GM10248 (cell line): ENCODE results near the gene PRRT3.

ENCODE experiments used
- CTCF ChIA-PET: fragments of 300-600 bp; sonication (Branson Sonifier 250); formaldehyde crosslinking; extraction: SDS; loops from one replicate; lab custom pipeline; 2021; ENCODE audit warnings: antibody characterized with exemption; lab: Yijun Ruan, JAX
- POLR2A ChIA-PET: fragments of 350-650 bp; sonication (Branson Sonifier 250); formaldehyde crosslinking; extraction: SDS; loops from one replicate; lab custom pipeline; 2020; ENCODE audit warnings: antibody characterized with exemption; lab: Yijun Ruan, JAX
- DNase-seq: peaks from one replicate; pipeline ENCODE4 v3.0.0; 2012; ENCODE audit errors: extremely low spot score
- TF ChIP-seq, protein P1 (sequence below): IDR thresholded peaks from 2 replicates; pipeline ENCODE4 v1.5.1; 2012; ENCODE audit warnings: mild to moderate bottlenecking, low read depth; ENCODE audit errors: extremely low read depth, missing control alignments, control extremely low read depth

Gene PRRT3

DNA sequence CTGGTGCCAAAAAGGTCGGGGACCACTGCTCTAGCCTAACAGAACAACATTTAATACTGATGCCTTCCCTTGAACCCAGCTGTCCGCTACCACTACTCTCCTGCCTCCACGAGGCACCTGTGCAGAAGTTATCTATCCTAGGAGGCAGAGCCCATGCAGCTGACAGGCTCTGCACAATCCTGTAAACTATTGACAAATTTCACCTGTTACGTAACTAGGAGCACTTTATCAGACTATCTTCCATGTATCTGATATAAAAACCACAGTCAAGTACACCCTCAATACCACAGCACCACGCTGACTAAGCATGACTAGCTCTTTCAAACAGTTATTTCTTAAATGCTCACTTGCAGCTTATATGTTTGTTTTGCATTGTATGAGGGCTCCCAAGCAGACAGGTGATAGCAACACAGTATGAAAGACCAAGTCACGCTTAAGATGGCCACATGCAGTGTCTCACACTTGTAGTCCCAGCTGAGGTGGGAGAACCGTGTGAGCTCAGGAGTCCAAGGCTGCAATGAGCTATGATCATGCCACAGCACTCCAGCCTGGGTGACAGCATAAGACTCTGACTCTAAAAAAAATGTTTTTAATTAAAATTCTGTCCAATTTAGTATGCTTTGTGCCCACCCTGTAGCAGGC lies 39.8 kb downstream of the PRRT3 start:
- POLR2A ChIA-PET: no interaction called here
- TF ChIP-seq, protein P1, sequence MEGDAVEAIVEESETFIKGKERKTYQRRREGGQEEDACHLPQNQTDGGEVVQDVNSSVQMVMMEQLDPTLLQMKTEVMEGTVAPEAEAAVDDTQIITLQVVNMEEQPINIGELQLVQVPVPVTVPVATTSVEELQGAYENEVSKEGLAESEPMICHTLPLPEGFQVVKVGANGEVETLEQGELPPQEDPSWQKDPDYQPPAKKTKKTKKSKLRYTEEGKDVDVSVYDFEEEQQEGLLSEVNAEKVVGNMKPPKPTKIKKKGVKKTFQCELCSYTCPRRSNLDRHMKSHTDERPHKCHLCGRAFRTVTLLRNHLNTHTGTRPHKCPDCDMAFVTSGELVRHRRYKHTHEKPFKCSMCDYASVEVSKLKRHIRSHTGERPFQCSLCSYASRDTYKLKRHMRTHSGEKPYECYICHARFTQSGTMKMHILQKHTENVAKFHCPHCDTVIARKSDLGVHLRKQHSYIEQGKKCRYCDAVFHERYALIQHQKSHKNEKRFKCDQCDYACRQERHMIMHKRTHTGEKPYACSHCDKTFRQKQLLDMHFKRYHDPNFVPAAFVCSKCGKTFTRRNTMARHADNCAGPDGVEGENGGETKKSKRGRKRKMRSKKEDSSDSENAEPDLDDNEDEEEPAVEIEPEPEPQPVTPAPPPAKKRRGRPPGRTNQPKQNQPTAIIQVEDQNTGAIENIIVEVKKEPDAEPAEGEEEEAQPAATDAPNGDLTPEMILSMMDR: no peak
- CTCF ChIA-PET: interaction anchor here (1.0 to 4.6 kb wide), 7 partner anchors 9 to 409 kb away, joined by 3 to 41 read pairs (median 6); partner anchors contain the start of genes CRELD1 and IL17RE
- DNase-seq: no peak

DNA sequence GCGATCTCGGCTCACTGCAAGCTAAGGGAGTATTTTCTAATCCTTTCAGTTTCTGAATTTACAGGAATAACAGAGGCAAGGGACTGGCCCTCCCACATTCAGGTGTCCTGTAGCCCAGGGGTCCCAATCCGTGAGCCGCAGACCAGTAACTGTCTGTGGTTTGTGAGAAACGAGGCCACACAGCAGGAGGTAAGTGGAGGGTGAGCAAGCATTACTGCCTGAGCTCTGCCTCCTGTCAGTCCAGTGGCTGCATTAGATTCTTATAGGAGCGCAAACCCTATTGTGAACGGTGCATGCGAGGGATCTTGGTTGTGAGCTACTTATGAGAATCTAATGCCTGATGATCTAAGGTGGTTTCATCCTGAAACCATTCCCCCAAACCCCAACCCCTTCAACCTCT lies 40.3 kb downstream of the PRRT3 start:
- TF ChIP-seq, protein P1: no peak
- no peak for DNase-seq
- ChIA-PET POLR2A (no interaction called here), CTCF (interaction anchor here (1.0 to 4.6 kb wide), 9 partner anchors 9 to 408 kb away, joined by 3 to 41 read pairs (median 5); partner anchors contain the start of genes CRELD1 and IL17RE)

DNA sequence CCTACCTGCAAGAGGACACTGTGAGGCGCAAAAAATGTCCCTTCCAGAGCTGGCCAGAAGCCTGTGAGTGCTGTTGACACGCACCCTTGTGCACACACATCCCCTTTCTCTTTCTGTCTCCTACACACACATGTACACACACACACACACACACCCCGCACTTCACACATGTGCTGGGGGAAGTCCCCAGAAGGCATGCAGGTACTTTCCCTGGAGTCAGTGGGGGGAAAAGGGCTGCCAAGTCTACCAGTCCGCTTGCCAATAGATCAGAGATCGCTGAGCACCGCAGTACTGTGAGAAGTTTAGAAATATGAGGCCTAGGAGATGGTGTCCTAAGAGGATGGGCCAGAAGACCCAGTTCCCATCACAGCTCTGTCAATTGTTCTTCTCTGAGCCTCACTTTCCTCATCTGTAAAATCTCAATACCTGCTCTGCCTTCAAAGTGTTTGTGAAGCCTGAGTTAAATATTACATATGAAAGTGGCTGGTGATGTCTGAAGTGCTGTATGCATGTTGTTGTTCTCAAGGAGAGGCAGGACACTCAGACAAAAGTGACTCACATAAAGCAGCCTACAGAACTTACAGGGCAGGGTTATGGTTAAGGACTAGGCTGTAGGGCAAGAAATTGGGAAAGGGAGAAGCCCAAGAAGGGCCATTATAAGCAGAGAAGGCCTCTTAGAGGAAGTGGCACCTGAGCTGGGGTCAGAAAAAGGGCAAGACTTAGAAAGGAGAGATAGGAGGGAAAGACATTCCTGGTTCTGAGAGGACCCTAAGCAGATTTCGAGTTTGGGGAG lies 42.8 kb downstream of the PRRT3 start:
- TF ChIP-seq, protein P1: no peak
- no peak for DNase-seq
- CTCF ChIA-PET: interaction anchor here (1.3 kb wide), 1 partner anchor 24 kb away, joined by 3 read pairs; the partner anchor contains the start of gene CRELD1
- POLR2A ChIA-PET: interaction anchor here (0.6 kb wide), 1 partner anchor 9 kb away, joined by 7 read pairs; no protein-coding TSS in a partner anchor

DNA sequence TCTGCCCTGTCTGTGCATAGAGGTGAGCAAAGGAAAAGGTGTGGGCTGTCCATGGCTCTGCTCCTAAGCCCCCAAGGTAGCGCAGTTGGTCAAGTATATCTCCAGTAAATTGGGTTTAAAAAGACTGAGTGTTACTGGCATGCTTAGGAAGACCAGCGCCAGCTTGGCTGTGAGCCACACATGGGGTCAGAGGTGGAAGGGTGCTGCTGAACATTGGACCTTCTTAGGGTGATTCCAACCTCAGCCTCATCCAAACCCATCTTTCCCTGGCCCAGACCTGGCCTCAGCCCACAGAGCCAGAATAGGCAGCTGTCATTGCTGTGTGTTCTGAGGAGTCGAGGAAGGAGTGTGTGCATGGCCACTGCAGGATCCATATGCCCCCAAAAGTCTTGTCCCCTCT lies 43.9 kb downstream of the PRRT3 start:
- CTCF ChIA-PET: interaction anchor here (1.2 to 2.2 kb wide), 2 partner anchors 8 to 25 kb away, joined by 3 to 9 read pairs; partner anchors contain the start of gene CRELD1
- DNase-seq: no peak
- POLR2A ChIA-PET: no interaction called here
- TF ChIP-seq, protein P1: no peak

DNA sequence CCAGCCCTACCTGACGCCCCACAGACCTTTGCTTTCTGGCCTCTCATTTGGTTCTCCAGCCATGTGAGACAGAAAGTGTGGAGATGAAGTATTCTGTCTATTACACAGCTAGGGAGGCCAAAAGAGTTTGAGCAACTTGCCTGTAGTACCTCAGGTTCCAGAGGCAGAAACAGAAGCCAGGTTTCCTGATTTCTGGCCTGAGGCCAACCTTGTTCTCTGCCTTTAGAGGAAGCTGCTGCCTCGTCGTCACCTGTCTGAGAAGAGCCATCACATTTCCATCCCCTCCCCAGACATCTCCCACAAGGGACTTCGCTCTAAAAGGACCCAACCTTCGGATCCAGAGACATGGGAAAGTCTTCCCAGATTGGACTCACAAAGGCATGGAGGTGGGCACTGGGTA lies 45.7 kb downstream of the PRRT3 start:
- TF ChIP-seq, protein P1: no peak
- ChIA-PET POLR2A (interaction anchor here (1.0 kb wide), 1 partner anchor 13 kb away, joined by 3 read pairs; no protein-coding TSS in a partner anchor), CTCF (interaction anchor here (2.2 kb wide), 1 partner anchor 26 kb away, joined by 9 read pairs; the partner anchor contains the start of gene CRELD1)
- no peak for DNase-seq

DNA sequence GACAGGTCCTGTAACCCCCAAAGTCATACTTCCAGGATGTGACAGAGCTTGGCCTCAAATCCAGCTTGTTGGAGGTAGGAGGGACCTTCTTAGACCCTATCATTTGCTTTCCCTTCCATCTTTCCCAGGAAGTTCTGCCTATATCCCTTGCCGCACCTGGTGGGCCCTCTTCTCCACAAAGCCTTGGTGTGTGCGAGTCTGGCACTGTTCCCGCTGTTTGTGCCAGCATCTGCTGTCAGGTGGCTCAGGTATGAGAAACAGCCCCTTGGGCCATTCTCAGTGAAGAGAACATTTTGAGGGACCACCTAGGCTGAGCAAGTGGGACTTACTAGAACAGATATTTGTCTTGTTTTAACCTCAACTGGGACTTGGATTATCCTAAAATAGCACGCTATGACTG lies 48.3 kb downstream of the PRRT3 start:
- CTCF ChIA-PET: interaction anchor here (3.5 kb wide), 1 partner anchor 9 kb away, joined by 25 read pairs; no protein-coding TSS in a partner anchor
- TF ChIP-seq, protein P1: no peak
- POLR2A ChIA-PET: no interaction called here
- no peak for DNase-seq
